DLD1 (cell line): ENCODE data around the gene SREBF1.

Source experiments
- in situ Hi-C: cut with HindIII; loops from 2 replicates; pipeline ENCODE4 v1.10.0; 2017; ENCODE audit warnings: low sequenced_read_pairs

SREBF1 gene

DNA sequence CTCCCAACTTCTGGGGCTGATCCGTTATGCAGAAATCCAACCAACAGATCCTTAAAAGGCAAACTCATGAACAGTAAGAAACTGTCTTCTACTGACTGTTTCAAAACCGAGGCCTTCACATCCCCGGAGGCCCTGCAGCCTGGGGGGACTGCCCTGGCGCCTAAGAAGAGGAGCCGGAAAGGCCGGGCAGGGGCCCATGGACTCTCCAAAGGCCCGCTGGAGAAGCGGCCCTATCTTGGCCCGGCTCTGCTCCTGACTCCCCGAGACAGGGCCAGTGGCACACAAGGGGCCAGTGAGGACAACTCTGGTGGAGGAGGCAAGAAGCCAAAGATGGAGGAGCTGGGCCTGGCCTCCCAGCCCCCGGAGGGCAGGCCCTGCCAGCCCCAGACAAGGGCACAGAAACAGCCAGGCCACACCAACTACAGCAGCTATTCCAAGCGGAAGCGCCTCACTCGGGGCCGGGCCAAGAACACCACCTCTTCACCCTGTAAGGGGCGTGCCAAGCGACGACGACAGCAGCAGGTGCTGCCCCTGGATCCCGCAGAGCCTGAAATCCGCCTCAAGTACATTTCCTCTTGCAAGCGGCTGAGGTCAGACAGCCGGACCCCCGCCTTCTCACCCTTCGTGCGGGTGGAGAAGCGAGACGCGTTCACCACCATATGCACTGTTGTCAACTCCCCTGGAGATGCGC, 39.5 kb downstream of the SREBF1 start:
- in situ Hi-C loops, result no loop called here

DNA sequence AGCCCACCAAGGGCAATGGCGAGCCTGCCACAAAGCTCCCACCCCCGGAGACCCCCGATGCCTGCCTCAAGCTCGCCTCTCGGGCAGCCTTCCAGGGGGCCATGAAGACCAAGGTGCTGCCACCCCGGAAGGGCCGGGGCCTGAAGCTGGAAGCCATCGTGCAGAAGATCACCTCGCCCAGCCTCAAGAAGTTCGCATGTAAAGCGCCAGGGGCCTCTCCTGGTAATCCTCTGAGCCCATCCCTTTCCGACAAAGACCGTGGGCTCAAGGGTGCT, 40.1 kb downstream of the SREBF1 start:
- in situ Hi-C loops, result no loop called here

DNA sequence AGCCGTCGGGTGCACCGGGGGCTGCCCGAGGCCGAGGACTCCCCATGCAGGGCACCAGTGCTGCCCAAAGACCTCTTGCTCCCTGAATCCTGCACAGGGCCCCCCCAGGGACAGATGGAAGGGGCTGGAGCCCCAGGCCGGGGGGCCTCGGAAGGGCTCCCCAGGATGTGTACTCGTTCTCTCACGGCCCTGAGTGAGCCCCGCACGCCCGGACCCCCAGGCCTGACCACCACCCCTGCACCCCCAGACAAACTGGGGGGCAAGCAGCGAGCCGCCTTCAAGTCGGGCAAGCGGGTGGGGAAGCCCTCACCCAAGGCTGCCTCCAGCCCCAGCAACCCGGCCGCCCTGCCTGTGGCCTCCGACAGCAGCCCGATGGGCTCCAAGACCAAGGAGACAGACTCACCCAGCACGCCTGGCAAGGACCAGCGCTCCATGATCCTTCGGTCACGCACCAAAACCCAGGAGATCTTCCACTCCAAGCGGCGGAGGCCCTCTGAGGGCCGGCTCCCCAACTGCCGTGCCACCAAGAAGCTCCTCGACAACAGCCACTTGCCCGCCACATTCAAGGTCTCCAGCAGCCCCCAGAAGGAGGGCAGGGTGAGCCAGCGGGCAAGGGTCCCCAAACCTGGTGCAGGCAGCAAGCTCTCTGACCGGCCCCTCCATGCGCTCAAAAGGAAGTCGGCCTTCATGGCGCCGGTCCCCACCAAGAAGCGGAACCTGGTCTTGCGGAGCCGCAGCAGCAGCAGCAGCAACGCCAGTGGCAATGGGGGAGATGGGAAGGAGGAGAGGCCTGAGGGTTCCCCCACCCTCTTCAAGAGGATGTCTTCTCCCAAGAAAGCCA, 40.6 kb downstream of the SREBF1 start:
- in situ Hi-C loops, result no loop called here

DNA sequence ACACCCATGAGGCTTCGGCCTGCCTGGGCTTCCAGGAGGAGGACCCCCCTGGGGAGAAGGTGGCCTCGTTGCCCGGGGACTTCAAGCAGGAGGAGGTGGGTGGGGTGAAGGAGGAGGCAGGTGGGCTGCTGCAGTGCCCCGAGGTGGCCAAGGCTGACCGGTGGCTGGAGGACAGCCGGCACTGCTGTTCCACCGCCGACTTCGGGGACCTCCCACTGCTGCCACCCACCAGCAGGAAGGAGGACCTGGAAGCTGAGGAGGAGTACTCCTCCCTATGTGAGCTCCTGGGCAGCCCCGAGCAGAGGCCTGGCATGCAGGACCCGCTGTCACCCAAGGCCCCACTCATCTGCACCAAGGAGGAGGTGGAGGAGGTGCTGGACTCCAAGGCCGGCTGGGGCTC, 41.5 kb downstream of the SREBF1 start:
- in situ Hi-C loops, result no loop called here

DNA sequence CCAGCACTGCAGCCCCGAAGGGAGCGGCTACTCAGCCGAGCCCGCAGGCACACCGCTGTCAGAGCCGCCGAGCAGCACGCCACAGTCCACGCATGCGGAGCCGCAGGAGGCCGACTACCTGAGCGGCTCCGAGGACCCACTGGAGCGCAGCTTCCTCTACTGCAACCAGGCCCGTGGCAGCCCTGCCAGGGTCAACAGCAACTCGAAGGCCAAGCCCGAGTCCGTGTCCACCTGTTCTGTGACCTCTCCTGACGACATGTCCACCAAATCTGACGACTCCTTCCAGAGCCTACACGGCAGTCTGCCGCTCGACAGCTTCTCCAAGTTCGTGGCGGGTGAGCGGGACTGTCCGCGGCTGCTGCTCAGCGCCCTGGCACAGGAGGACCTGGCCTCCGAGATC, 42.4 kb downstream of the SREBF1 start:
- in situ Hi-C loops, result no loop called here

DNA sequence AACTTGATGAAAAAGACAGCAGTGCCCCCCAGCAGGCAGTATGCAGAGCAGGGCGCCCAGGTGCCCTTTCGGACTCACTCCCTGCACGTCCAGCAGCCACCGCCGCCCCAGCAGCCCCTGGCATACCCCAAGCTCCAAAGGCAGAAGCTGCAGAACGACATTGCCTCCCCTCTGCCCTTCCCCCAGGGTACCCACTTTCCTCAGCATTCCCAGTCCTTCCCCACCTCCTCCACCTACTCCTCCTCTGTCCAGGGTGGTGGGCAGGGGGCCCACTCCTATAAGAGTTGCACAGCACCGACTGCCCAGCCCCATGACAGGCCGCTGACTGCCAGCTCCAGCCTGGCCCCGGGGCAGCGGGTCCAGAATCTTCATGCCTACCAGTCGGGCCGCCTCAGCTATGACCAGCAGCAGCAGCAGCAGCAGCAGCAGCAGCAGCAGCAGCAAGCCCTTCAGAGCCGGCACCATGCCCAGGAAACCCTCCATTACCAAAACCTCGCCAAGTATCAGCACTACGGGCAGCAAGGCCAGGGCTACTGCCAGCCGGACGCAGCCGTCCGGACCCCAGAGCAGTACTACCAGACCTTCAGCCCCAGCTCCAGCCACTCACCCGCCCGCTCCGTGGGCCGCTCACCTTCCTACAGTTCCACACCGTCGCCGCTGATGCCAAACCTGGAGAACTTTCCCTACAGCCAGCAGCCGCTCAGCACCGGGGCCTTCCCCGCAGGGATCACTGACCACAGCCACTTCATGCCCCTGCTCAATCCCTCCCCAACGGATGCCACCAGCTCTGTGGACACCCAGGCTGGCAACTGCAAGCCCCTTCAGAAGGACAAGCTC, 43.2 kb downstream of the SREBF1 start:
- in situ Hi-C loops, result no loop called here

- in situ Hi-C loops, result no loop called here
Measured at GRCh38 chr17:17792551-17793377, 44.0 kb downstream of the SREBF1 start.

- in situ Hi-C loops, result no loop called here
Measured at GRCh38 chr17:17792037-17792550, 44.7 kb downstream of the SREBF1 start.

DNA sequence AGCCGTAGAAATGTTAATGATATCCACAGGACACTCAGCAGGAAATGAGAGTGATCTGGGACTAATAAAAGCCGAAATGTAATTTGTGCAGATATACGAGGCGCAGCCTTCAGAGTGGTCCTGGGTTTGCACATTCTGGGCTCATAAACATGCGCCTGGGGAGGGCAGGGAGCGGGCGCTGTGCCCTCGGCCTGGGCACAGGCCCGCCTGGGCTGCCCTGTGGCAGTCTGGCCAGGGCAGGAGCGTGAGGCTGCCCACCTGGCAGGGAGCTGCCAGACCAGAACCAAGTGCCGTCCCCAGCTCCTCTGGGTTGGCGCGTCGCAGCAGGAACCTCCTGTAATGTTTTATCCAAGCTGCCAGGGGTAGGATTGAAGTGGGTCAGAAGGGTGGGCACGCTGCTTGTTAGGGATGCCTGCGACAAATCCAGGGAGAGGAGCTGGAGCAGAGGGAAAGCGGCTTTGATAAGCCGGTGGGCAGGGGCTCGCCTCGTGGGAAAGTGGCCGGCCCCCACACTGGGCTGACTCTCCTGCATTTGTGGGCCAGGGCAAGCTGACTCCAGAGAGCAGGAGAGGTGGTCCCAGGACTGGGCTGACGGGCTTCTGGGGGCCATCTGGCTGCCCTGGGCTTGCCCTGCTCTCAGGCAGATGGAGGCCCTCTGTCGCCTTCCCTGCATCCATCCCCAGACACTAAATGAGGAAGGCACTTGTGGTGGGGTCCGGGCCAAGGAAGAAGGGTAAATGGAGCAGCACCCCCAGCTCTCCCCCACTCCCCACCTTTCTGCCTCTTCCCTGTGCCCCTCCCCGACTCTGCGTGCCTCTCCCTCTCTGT, 45.9 kb downstream of the SREBF1 start:
- in situ Hi-C loops, result no loop called here

DNA sequence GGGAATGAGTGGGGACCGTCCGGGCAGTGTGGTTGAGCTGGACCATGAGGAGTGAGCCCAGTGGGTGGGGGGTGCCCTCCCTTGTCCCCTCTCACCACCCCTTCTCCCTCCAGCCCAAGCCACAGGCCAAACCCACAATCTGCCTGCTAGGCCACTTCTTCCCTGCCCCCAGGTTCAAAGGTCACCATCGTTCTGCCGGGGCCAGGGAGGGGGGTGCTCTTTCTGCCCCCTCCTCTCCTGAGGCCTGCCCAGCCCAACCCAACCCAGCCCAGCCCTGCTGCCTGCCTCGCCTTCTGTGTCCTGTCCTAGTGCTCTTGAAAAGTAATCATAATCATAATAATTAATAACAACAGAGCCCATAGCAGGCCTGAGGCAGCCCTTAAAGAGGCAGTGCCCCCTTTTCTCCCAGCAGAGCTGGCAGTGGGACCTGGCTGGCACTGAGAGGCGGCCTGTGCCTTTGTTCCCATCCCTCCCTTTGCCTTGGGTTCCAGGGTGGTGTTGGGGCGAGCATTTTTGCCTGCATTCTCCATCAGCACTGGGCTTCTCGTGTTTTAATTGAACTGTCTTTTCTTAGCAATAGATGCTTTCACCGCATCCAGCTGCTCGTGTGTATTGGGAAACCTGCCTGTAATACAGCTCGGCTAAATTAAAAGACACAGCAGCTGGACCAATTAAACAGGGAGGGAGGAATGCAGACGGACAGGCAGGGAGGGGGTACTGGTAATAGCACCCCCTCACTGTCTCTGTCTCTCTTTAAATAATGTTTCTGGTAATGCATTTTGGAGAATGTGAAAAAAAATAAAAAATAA, 46.8 kb downstream of the SREBF1 start:
- in situ Hi-C loops, result no loop called here

DNA sequence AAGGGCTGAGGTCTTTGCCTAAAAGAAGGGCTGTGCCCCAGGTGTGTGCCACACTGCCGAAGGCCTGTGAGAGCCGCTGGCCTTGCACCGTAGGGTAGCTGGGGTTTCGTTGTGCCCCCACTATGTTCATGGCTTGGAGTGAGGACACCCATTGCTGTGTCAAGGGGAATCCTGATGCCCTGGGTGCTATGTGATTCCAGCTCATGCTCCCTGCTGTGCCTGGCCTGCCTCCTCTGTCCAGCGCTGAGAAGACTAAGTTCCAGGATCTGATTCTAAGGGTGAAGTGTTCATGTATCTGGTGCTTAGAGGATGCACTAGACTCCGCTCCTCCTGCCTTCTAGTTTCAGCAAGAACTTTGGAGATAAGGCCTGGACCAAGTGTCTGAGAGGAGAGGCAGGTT, 47.4 kb downstream of the SREBF1 start:
- in situ Hi-C loops, result no loop called here

DNA sequence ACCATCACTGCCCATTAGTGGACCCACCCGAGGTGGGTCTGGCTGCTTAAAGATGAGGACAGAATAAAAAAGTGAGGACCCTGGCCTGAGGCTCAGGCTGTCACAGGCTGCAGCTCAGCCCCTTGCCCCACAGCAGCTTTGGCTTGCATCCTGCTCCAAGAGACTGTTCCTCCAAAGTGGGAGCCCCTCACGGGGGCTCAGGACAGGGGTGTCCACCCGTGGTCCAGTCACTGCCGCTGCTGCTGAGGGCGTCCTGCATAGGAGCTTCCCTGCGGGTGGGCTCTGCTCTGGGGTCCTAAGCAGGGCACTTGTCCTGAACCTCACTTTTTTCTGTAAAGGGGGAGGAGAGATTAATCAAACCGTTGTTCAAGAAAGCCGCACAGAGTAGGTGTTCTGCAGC, 47.8 kb downstream of the SREBF1 start:
- in situ Hi-C loops, result no loop called here

DNA sequence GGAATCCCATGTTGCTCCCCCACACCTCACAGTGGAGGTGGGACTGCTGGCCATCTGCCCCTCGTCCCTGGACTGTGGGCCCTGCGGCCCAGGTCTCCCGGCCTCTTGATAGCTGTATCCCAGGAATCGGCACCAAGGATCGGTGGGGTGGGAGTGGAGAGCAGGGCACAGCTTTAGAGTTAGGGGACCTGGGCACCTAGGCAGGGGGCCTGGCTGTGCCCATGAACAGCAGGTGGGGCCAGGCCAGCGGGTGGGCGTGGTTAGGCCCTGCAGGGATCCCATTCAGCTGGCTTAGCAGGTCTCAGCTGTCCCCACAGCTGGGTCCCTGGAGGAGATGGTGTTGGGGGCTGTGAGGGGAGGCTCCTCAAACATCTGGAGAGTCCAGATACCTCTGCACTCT, 49.2 kb downstream of the SREBF1 start:
- in situ Hi-C loops, result no loop called here

GRCh38 chr17:17786998-17787397, 49.8 kb downstream of the SREBF1 start:
- in situ Hi-C loops, result no loop called here

- in situ Hi-C loops, result no loop called here
Measured at GRCh38 chr17:17785407-17785806, 51.4 kb downstream of the SREBF1 start.

DNA sequence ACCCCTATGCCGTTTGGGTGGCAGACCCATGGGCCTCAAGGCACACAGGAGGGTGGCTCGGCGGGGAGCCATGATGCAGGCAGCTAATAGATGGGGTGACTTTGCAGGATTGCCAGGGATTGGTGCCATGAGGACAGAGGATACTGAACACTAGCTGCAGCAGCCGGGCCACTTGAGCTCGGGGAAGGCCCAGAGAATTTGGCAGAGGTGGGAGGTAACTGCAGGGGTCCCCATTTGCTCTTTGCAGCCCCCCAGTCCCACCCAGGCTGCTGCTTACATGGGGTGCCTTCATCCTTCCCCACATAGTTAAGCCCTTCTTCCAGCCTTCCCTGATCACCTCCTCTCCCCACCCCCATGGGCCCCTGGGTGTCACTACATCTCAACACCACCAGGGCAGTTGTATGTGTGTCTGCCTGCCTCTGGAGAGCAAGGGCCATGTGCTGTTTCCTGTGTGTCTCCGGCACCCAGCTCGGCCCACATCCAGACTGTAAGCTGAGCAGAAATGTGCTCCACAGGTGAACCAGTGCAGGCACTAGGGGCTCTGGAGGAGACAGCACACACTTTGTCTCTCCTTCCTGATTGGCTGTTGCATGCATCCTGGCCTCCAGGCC, 52.0 kb downstream of the SREBF1 start:
- in situ Hi-C loops, result no loop called here

DNA sequence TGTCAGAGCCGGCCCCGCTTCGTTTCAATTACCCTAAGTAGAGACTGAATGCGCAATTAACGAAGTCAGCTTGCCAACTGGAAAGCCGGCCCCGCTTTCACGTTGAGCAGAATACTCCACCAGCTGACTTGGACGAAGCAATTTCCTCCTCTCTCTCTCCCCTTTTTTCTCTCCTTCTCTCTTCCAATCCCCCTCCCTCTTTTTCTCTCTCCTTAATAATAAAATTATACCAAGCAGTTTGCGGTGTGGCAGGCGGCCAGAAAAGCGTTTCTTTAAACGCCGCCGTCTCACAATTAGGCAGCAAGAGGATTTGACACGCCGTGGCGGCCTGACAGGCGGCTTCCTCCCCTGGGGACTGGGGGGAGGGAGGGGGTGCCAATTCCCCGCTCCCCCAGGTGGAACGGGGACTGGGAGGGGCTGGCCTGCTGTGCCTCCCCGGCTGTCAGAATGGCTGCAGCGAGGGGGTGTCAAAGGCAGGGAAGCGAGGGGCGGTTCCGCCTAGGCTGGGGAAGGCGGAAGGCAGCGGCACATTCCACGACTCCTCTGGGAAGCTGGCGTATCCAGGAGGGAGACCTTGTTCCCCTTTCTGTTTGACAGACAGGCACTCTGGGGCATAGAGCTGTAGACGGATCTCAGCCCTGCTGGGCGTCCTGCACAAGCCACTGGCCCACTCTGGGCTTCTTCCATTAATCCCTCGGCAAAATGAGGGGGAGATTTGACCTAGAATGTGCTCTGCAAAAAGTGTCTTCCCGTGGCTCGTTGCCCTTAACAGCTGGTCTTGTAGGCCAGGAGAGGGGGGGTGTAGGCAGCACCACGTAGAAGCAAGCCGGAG, 52.7 kb downstream of the SREBF1 start:
- in situ Hi-C loops, result no loop called here
